Measurements from ENCODE around the gene RNASE8.
"Not testable (repeated sequence)": the region's sequence is repeated elsewhere in the genome, so short reads cannot be mapped to it uniquely, and the experiment has no call there.

The RNASE8 gene

DNA sequence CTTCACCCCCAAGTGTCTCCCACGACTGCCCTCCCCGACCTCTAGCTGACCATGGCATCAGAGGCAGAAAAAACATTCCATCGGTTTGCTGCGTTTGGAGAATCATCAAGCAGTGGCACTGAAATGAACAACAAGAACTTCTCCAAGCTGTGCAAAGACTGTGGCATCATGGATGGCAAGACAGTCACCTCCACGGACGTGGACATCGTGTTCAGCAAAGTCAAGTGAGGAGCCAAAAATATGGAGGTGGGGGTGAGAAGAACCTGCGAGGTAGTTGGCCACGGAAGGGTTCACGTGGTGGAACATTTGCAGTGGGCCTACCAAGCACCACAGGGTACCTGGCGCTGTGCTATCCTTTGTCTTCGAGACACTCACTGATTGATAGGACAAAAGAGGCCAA, 27.1 kb upstream of the RNASE8 start:
- DNase-seq, result no peak

- no peak for DNase-seq
Observed at GRCh38 chr14:21032326-21033132, 25.1 kb upstream of the RNASE8 start.

- DNase-seq, result no peak
Observed at GRCh38 chr14:21033133-21033698, 24.4 kb upstream of the RNASE8 start.

DNA sequence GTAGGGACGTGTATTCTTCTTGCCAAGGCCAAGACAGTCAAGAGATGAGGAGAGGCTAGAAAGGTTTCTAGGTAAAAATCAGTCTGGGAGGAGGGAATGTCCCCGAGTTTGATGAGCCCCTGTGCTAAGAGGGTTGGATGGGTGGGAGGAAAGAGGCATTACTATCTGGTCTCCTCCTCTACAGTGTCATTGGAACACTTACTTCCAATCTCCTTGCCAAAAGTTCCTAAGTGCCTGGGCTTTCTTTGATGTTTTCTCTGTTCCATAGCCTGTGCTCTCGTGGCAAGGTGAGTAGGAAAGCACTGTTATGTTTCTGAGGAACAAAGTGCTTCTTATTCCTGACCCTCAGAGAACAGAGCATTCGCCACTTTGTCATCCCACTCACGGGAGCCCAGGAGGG, 22.9 kb upstream of the RNASE8 start, which contains the start of gene RNASE13:
Gene RNASE13, minus strand, starts transcription at position 101 of the 400 bp plus-strand sequence. CDS start 519 bp downstream, outside the sequence.
- DNase-seq, result no peak

DNA sequence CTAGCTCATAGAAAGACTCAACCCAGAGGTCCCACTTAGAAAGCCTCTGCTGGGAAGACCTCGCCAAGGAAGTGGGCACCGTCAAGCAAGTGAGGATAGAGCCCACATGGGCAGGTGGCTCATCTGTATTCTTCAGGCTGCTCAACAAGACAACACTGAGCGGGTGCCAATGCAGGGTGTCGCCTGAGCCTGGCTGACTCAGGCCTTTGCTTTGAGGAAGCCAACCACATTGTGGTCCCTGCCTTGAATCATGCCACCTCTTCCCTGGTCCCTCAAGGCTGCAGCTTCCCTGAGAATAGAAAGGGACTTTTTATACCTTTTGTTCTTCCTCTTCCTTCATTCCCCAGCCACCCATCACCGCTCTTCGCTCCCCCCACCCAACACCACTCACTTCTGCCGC, 20.9 kb upstream of the RNASE8 start:
- DNase-seq, result no peak

GRCh38 chr14:21037156-21037555, 20.5 kb upstream of the RNASE8 start:
- no peak for DNase-seq

- DNase-seq, result no peak
Observed at GRCh38 chr14:21038441-21039422, 18.9 kb upstream of the RNASE8 start.

DNA sequence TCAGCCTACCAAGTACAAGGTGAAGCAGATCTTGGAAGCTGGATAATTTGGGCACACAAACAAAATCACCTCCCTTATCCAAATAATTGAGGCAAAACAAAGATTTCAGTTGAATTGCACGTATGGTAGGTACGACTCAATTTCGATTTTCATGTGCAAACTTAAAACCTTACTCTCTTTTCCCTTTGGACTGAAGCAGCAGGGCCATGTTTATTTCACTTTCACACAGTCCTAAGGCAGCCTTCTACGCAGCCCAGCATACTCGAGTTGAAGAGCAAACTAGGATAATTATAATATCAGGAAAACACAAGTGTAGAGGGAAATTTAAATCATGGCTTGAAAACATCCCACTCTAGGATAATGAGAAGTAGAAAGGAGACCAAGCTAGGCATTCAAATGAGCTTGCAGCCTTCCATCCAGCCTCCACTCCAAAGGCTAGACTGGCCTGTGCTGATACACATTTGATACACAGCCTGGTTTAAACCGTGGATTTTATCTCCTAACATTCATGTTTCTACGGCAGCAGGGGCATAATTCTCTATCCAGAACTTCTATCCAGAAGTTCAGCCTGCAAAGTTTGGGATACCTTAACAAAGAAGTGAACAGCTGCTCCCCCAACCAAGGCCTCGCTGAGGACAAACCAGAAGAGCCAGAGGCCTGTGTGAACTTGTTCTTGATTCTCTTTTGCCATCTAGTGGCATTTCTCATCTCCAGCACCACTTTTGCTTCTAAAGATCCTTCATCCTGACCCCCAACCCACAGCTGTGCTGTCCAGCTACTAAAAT, 17.8 kb upstream of the RNASE8 start:
- no peak for DNase-seq

GRCh38 chr14:21040370-21040925, 17.2 kb upstream of the RNASE8 start:
- no peak for DNase-seq

DNA sequence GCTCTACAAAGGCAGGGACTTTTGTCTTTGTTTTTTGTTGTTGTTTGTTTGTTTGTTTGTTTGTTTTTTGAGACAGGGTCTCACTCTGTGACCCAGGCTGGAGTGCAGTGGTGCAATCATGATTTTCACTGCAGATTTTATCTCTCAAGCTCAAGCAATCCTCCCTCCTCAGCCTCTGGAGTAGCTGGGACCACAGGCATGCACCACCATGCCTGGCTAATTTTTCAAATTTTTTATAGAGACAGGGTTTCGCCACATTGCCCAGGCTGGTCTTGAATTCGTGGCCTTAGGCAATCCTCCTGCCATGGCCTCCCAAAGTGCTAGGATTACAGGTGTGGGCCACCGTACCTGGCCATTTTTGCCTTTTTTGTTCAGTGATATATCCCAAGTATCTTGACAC, 16.7 kb upstream of the RNASE8 start:
- not testable (repeated sequence) for DNase-seq

GRCh38 chr14:21041676-21042433, 15.8 kb upstream of the RNASE8 start, which contains the start of gene RNASE7:
RNASE7 (plus strand) TSS chr14:21042362; CDS start chr14:21042993, 631 bp downstream.
- no peak for DNase-seq

DNA sequence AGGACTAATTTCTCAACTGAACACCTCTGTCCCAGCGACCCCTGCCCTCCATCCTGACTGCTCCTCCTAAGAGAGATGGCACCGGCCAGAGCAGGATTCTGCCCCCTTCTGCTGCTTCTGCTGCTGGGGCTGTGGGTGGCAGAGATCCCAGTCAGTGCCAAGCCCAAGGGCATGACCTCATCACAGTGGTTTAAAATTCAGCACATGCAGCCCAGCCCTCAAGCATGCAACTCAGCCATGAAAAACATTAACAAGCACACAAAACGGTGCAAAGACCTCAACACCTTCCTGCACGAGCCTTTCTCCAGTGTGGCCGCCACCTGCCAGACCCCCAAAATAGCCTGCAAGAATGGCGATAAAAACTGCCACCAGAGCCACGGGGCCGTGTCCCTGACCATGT, 14.7 kb upstream of the RNASE8 start:
- DNase-seq, result no peak

DNA sequence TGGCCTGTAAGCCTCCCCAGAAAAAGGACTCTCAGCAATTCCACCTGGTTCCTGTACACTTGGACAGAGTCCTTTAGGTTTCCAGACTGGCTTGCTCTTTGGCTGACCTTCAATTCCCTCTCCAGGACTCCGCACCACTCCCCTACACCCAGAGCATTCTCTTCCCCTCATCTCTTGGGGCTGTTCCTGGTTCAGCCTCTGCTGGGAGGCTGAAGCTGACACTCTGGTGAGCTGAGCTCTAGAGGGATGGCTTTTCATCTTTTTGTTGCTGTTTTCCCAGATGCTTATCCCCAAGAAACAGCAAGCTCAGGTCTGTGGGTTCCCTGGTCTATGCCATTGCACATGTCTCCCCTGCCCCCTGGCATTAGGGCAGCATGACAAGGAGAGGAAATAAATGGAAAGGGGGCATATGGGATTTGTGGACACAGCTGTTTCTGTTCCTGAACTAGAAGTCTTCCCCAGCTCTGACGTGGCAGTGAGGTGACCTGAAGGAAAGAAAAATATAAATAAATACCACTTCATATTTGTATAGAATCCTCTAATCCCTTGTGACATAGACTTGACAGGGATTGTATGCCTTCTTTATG, 14.1 kb upstream of the RNASE8 start:
- DNase-seq, result no peak

GRCh38 chr14:21043974-21044618, 13.5 kb upstream of the RNASE8 start:
- DNase-seq, result no peak

DNA sequence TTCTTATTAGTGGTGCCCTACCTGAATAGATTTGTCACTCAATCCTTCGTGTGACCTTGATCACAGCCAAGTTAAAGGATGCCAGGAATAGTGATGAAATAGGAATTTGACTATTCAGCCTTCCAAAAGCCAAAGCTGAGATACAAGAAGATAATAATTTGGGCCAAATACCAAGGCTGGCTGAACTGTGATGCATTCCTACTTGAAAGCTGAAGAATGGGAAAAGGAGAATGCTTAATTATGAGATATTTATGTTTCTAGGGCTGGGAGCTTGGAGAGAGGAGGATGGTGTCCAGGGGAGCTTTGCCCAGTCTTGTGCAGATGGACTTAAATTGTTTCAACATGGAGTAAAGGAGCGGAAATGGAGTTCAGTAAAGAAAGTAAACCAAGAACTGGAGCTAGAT, 10.2 kb upstream of the RNASE8 start:
- DNase-seq, result no peak

- no peak for DNase-seq
Observed at GRCh38 chr14:21048638-21049037, 9.0 kb upstream of the RNASE8 start.

GRCh38 chr14:21049271-21049673, 8.3 kb upstream of the RNASE8 start:
- DNase-seq, result no peak

- no peak for DNase-seq
Observed at GRCh38 chr14:21050597-21050996, 7.0 kb upstream of the RNASE8 start.

GRCh38 chr14:21053184-21054122, 4.2 kb upstream of the RNASE8 start:
- DNase-seq, result no peak
